Measurements from ENCODE around the gene CNTN2. TPM values are rescaled to one million over a fixed set of nuclear protein-coding genes. Genes with fewer than 3 reads are reported as not detected.

The CNTN2 gene
- total and polyA plus RNA-seq, 2 of the 8 experiments (the other 6 are each of a cell fraction or from before 2014, with no cell fraction given): 1.2 to 3.9 TPM

- Histone ChIP-seq H3K23ac (ENCODE audit: insufficient read length) (no peak overlapping the region), H2BK5ac (ENCODE audit: low read depth, low read length) (no peak overlapping the region), H2AK5ac (ENCODE audit: low read depth, low read length) (no peak overlapping the region), H2BK20ac (ENCODE audit: low read length) (no peak overlapping the region), H2AFZ (ENCODE audit: low read length) (no peak overlapping the region), H3K79me1 (ENCODE audit: low read depth, low read length) (no peaks in the 10 kb centered on the region), H3K36me3 (ENCODE audit: control insufficient read depth in 2 of 4, insufficient read depth in 4 of 4, low read length in 3 of 4) (no peaks in the 10 kb centered on the region), H2BK15ac (ENCODE audit: low read length) (no peak overlapping the region), H3K4me2 (ENCODE audit: insufficient read depth in 1 of 2, low read depth in 2 of 2, low read length in 2 of 2) (no peak overlapping the region), H4K8ac (ENCODE audit: extremely low read depth, insufficient read depth, low read length) (no peak overlapping the region), H3K27ac (ENCODE audit: low read depth, low read length) (no peak overlapping the region), H3K23me2 (ENCODE audit: low read depth, low read length) (no peaks in the 10 kb centered on the region), H3K4me1 (replicated peaks in 1 of 4; ENCODE audit: control insufficient read depth in 3 of 4, insufficient read depth in 4 of 4, low read length in 3 of 4) (no peaks in the 10 kb centered on the region), H3K9me3 (ENCODE audit: insufficient read depth in 2 of 2, low read depth in 1 of 2, low read length in 1 of 2) (no peaks in the 10 kb centered on the region), H4K91ac (replicated peaks; ENCODE audit: insufficient read length, low read length) (no peak overlapping the region), H3K9ac (replicated peaks in 1 of 4; ENCODE audit: extremely low read depth in 1 of 4, low read depth in 3 of 4, low read length in 3 of 4) (no peak overlapping the region), H2BK12ac (ENCODE audit: low read depth, low read length) (no peak overlapping the region), H3K4me3 (ENCODE audit: extremely low read depth in 1 of 4, insufficient read depth in 2 of 4, low read depth in 3 of 4, low read length in 4 of 4) (no peak overlapping the region), H3K4ac (replicated peaks; ENCODE audit: insufficient read length, low read depth, low read length) (no peak overlapping the region), H3K18ac (ENCODE audit: extremely low read depth, low read length) (no peak overlapping the region), H3K14ac (ENCODE audit: insufficient read length) (no peak overlapping the region), H3K27me3 (replicated peaks in 1 of 4; ENCODE audit: control insufficient read depth in 3 of 4, extremely low read depth in 1 of 4, insufficient read depth in 3 of 4, low read length in 3 of 4) (no peaks in the 10 kb centered on the region), H3K79me2 (ENCODE audit: control insufficient read depth in 1 of 2, insufficient read depth in 2 of 2, low read length in 2 of 2) (no peaks in the 10 kb centered on the region), H2BK120ac (replicated peaks; ENCODE audit: low read depth, low read length) (no peak overlapping the region), H4K20me1 (replicated peaks in 1 of 2; ENCODE audit: control insufficient read depth in 1 of 2, insufficient read depth in 2 of 2, low read length in 2 of 2) (peaks cover 0 to 1% of the 10 kb centered on the region in 2 experiments), H4K5ac (ENCODE audit: insufficient read length, low read depth, low read length) (no peak overlapping the region), H3K56ac (replicated peaks; ENCODE audit: insufficient read length, low read depth, low read length) (no peak overlapping the region)
- FAIRE-seq (no peak), DNase-seq (ENCODE audit: low read depth in 1 of 2, low spot score in 2 of 2) (no peak)
- POLR2A ChIA-PET (ENCODE audit: partially characterized antibody): interaction anchor here (0.6 to 1.6 kb wide), 2 partner anchors 83 to 160 kb away, joined by 3 to 4 read pairs; partner anchors contain the start of gene TMCC2
- CTCF ChIA-PET (ENCODE audit: partially characterized antibody): interaction anchor here (1.1 to 38.9 kb wide), 9 partner anchors 9 to 261 kb away, joined by 3 to 1336 read pairs (median 4); no protein-coding TSS in a partner anchor
- 89% methylated on average over 2 of the region's 2 CpGs; no CpG with 5 or more reads in 1 of the 2 experiments for WGBS, 2 experiments (ENCODE audit: extremely low coverage in 1 of 2, insufficient coverage in 1 of 2, insufficient read length in 1 of 2, insufficient replicate concordance in 2 of 2, low coverage in 1 of 2, low lambda C conversion rate in 2 of 2, missing lambda C conversion rate in 1 of 2)
- TF ChIP-seq USF2 (IDR thresholded peaks at IDR 0.05; ENCODE audit: low read length): no peak
- no peak for TF ChIP-seq SP4 (IDR thresholded peaks at IDR 0.05; ENCODE audit: low read length)
- no peak for TF ChIP-seq CHD2 (IDR thresholded peaks at IDR 0.05; ENCODE audit: low read length)
- no peak for TF ChIP-seq JUN (IDR thresholded peaks at IDR 0.05; ENCODE audit: low read depth, low read length)
- TF ChIP-seq SUZ12 (IDR thresholded peaks at IDR 0.05; ENCODE audit: low read length): no peak
- TF ChIP-seq KDM1A (IDR thresholded peaks at IDR 0.05; ENCODE audit: borderline replicate concordance, low read length): no peak
- no peak for TF ChIP-seq RXRA (IDR thresholded peaks at IDR 0.05; ENCODE audit: insufficient read depth, low read depth, low read length)
- no peak for TF ChIP-seq SP1 (IDR thresholded peaks at IDR 0.05; ENCODE audit: low read depth, low read length)
- TF ChIP-seq RFX5 (IDR thresholded peaks at IDR 0.05; ENCODE audit: borderline replicate concordance, low read depth, low read length): no peak
- TF ChIP-seq CBX8 (IDR thresholded peaks at IDR 0.05; ENCODE audit: borderline replicate concordance, low read depth, low read length): no peak
- TF ChIP-seq TAF1 (IDR thresholded peaks at IDR 0.05; ENCODE audit: low read depth, low read length): no peak
- no peak for TF ChIP-seq PHF8 (conservative IDR thresholded peaks at IDR 0.05; ENCODE audit: low read depth, low read length)
- TF ChIP-seq GABPA (IDR thresholded peaks at IDR 0.05; ENCODE audit: borderline replicate concordance, insufficient read depth, low read length): no peak
Measured at GRCh38 chr1:205068457-205069040, 25.5 kb downstream of the CNTN2 start.

Measured in H1 (cell line).